Measurements from ENCODE around the gene CRELD2. TPM values are rescaled to one million over a fixed set of nuclear protein-coding genes. Genes with fewer than 3 reads are reported as not detected.
A peak's percentile ranks its signal among the peaks of the same experiment; 100 is the strongest.

CRELD2 gene
- total RNA-seq, 4 donors from 2014 or later: 32.0 to 38.2 (median 34.2) TPM

GRCh38 chr22:49950396-49950994 is 32.1 kb downstream of the CRELD2 start:
- no peaks in the 10 kb centered on the region for H3K36me3 ChIP-seq
- no peak overlapping the region for H3K4me3 ChIP-seq
- H3K27me3 ChIP-seq: no peaks in the 10 kb centered on the region
- H3K9me3 ChIP-seq: no peaks in the 10 kb centered on the region
- intact Hi-C loops (cut with DNase I): no loop called here
- no peak for TF ChIP-seq POLR2A (IDR thresholded peaks at IDR 0.05; ENCODE audit: low read depth)
- no peak for TF ChIP-seq EP300 (IDR thresholded peaks at IDR 0.05)
- no peak for TF ChIP-seq CTCF (IDR thresholded peaks at IDR 0.05)
- no peak for TF ChIP-seq POLR2AphosphoS5 (IDR thresholded peaks at IDR 0.05)
- peak overlapping the region in 1 of 4 donors; percentile 40 for H3K27ac ChIP-seq (replicated peaks in 1 of 4)
- no peak for DNase-seq (ENCODE audit: extremely low spot score)
- peaks cover 39 to 44% (median 40%) of the 10 kb centered on the region in 4 donors for H3K4me1 ChIP-seq
- 93% methylated on average over 9 of the region's 18 CpGs for WGBS

GRCh38 chr22:49951000-49951677 is 32.7 kb downstream of the CRELD2 start:
- Histone ChIP-seq H3K4me3 (no peak overlapping the region), H3K27me3 (no peaks in the 10 kb centered on the region), H3K36me3 (no peaks in the 10 kb centered on the region), H3K27ac (replicated peaks in 1 of 4) (peak overlapping the region in 1 of 4 donors; percentile 57), H3K4me1 (peaks cover 39 to 45% (median 40%) of the 10 kb centered on the region in 4 donors), H3K9me3 (no peaks in the 10 kb centered on the region)
- TF ChIP-seq POLR2AphosphoS5 (IDR thresholded peaks at IDR 0.05) (no peak), EP300 (IDR thresholded peaks at IDR 0.05) (no peak), POLR2A (IDR thresholded peaks at IDR 0.05; ENCODE audit: low read depth) (no peak), CTCF (IDR thresholded peaks at IDR 0.05) (no peak)
- 83% methylated on average over 16 of the region's 28 CpGs for WGBS
- intact Hi-C loops (cut with DNase I): no loop called here
- DNase-seq (ENCODE audit: extremely low spot score): no peak

- intact Hi-C loops (cut with DNase I): no loop called here
- Histone ChIP-seq H3K27ac (replicated peaks in 1 of 4) (peak overlapping the region in 1 of 4 donors; percentile 57), H3K36me3 (no peaks in the 10 kb centered on the region), H3K9me3 (no peaks in the 10 kb centered on the region), H3K4me1 (peaks cover 39 to 45% (median 40%) of the 10 kb centered on the region in 4 donors), H3K27me3 (no peaks in the 10 kb centered on the region), H3K4me3 (no peak overlapping the region)
- 80% methylated on average over 1 of the region's 4 CpGs for WGBS
- no peak for TF ChIP-seq POLR2A (IDR thresholded peaks at IDR 0.05; ENCODE audit: low read depth)
- no peak for TF ChIP-seq EP300 (IDR thresholded peaks at IDR 0.05)
- no peak for TF ChIP-seq CTCF (IDR thresholded peaks at IDR 0.05)
- TF ChIP-seq POLR2AphosphoS5 (IDR thresholded peaks at IDR 0.05): no peak
- no peak for DNase-seq (ENCODE audit: extremely low spot score)
Measured at GRCh38 chr22:49951678-49951985, 33.2 kb downstream of the CRELD2 start.

- peaks cover 39 to 45% (median 40%) of the 10 kb centered on the region in 4 donors for H3K4me1 ChIP-seq
- no peak overlapping the region for H3K4me3 ChIP-seq
- no peaks in the 10 kb centered on the region for H3K9me3 ChIP-seq
- H3K27me3 ChIP-seq: no peaks in the 10 kb centered on the region
- intact Hi-C loops (cut with DNase I): no loop called here
- 55% methylated on average over 12 of the region's 24 CpGs for WGBS
- no peak for DNase-seq (ENCODE audit: extremely low spot score)
- H3K36me3 ChIP-seq: no peaks in the 10 kb centered on the region
- H3K27ac ChIP-seq (replicated peaks in 1 of 4): peak overlapping the region in 3 of 4 donors; percentile 15 to 64 (median 63)
- TF ChIP-seq POLR2AphosphoS5 (IDR thresholded peaks at IDR 0.05): peak in 1 of 2 donors; percentile 56
- TF ChIP-seq CTCF (IDR thresholded peaks at IDR 0.05): no peak
- TF ChIP-seq EP300 (IDR thresholded peaks at IDR 0.05): no peak
- TF ChIP-seq POLR2A (IDR thresholded peaks at IDR 0.05; ENCODE audit: low read depth): no peak
Measured at GRCh38 chr22:49951986-49952896, 33.8 kb downstream of the CRELD2 start.
